Common myeloid progenitor, CD34-positive (primary cell): Measurements from ENCODE around the gene PAX8.

ENCODE experiments used
- CTCF ChIA-PET: fragments of 350-600 bp; sonication (Branson Sonifier 250); formaldehyde crosslinking; loops from one replicate; lab custom pipeline; 2021; ENCODE audit warnings: antibody characterized with exemption; lab: Charles Lee
- POLR2A ChIA-PET: fragments of 350-600 bp; sonication (Branson Sonifier 250); formaldehyde crosslinking; loops from one replicate; lab custom pipeline; 2021; ENCODE audit warnings: antibody characterized with exemption; lab: Charles Lee
- DNase-seq, 3 donors: peaks; one replicate each; pipeline versions ENCODE4 v3.0.0 to v3.0.0-alpha.2; 2013
- H3K27ac ChIP-seq, 2 experiments: 1 replicate in 1 of 2; 2 replicates in 1 of 2; pipeline ENCODE4 v1.7.0; 2013; ENCODE audit warnings: inconsistent platforms in 2 of 2, low read length in 2 of 2, mild to moderate bottlenecking in 2 of 2, low read depth in 1 of 2, moderate library complexity in 1 of 2; ENCODE audit not compliant: severe bottlenecking in 2 of 2, insufficient read depth in 1 of 2, poor library complexity in 1 of 2
- H3K27me3 ChIP-seq, 5 experiments: replicated peaks in 2 of 5; 1 replicate in 3 of 5; 2 replicates in 2 of 5; pipeline versions ENCODE4 v1.6.1 to v1.7.0; 2013; ENCODE audit warnings: low read length in 4 of 5, mild to moderate bottlenecking in 2 of 5, moderate library complexity in 2 of 5, inconsistent platforms in 1 of 5; ENCODE audit not compliant: insufficient read depth in 5 of 5, control insufficient read depth in 4 of 5
- H3K36me3 ChIP-seq, 4 experiments: 1 replicate in 2 of 4; 2 replicates in 2 of 4; pipeline versions ENCODE4 v1.6.1 to v1.7.0; 2013; ENCODE audit warnings: low read length in 3 of 4, control low read depth in 1 of 4, mild to moderate bottlenecking in 1 of 4; ENCODE audit not compliant: control insufficient read depth in 4 of 4, insufficient read depth in 4 of 4
- H3K4me1 ChIP-seq, 4 experiments: 1 replicate in 3 of 4; 2 replicates in 1 of 4; pipeline versions ENCODE4 v1.6.1 to v1.7.1; 2013; ENCODE audit warnings: low read length in 3 of 4, mild to moderate bottlenecking in 3 of 4, control low read depth in 1 of 4, inconsistent platforms in 1 of 4, moderate library complexity in 1 of 4; ENCODE audit not compliant: control insufficient read depth in 4 of 4, insufficient read depth in 4 of 4; ENCODE audit errors: control extremely low read depth in 1 of 4
- H3K4me3 ChIP-seq, 7 experiments: 1 replicate in 4 of 7; 2 replicates in 3 of 7; pipeline versions ENCODE4 v1.5.1 to v1.7.0; 2013; ENCODE audit warnings: mild to moderate bottlenecking in 7 of 7, low read length in 6 of 7, moderate library complexity in 6 of 7, inconsistent platforms in 2 of 7, low read depth in 2 of 7, control low read depth in 1 of 7; ENCODE audit not compliant: insufficient read depth in 4 of 7, control insufficient read depth in 1 of 7; ENCODE audit errors: extremely low read depth in 1 of 7
- H3K9me3 ChIP-seq, 5 experiments: 1 replicate in 4 of 5; 2 replicates in 1 of 5; pipeline versions ENCODE4 v1.6.1 to v1.7.1; 2013; ENCODE audit warnings: low read length in 4 of 5, mild to moderate bottlenecking in 2 of 5, inconsistent platforms in 1 of 5, low read depth in 1 of 5, moderate library complexity in 1 of 5; ENCODE audit not compliant: control insufficient read depth in 4 of 5, insufficient read depth in 2 of 5; ENCODE audit errors: control extremely low read depth in 1 of 5
- whole genome bisulfite sequencing: methylation state at CpG from one replicate; pipeline ENCODE4 v1.1.5; 2013; ENCODE audit not compliant: insufficient coverage; 5-methylcytosine and 5-hydroxymethylcytosine counted together

PAX8 gene

DNA sequence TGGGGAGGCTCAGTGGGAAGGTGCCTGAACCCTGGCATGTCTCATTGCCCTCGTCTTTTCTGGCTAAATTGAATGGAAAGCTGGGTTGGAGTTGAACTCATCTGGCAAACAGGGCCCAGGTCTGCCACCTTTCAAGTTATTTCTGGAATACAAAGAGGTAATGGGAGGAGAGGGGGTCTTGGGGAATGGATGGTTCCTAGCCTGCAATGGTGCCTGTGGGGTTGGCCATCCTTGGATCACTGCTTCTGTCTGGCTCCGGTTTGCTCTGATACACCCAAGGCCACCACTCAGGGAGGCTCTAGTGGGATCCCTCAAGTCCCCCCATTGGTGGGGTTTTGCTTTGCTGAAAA lies 59.7 kb downstream of the PAX8 start:
- CTCF ChIA-PET: interaction anchor here (4.2 to 5.2 kb wide), 2 partner anchors 15 to 29 kb away, joined by 28 to 37 read pairs; no protein-coding TSS in a partner anchor
- peaks cover 17 to 66% (median 62%) of the 10 kb centered on the region in 4 experiments for H3K4me1 ChIP-seq
- no peaks in the 10 kb centered on the region for H3K9me3 ChIP-seq
- no peaks in the 10 kb centered on the region for H3K36me3 ChIP-seq
- no peaks in the 10 kb centered on the region for H3K27me3 ChIP-seq
- DNase-seq: no peak
- H3K27ac ChIP-seq: no peak overlapping the region
- H3K4me3 ChIP-seq: no peak overlapping the region
- WGBS: no CpG with 5 or more reads among the region's 2 CpGs
- POLR2A ChIA-PET: no interaction called here

DNA sequence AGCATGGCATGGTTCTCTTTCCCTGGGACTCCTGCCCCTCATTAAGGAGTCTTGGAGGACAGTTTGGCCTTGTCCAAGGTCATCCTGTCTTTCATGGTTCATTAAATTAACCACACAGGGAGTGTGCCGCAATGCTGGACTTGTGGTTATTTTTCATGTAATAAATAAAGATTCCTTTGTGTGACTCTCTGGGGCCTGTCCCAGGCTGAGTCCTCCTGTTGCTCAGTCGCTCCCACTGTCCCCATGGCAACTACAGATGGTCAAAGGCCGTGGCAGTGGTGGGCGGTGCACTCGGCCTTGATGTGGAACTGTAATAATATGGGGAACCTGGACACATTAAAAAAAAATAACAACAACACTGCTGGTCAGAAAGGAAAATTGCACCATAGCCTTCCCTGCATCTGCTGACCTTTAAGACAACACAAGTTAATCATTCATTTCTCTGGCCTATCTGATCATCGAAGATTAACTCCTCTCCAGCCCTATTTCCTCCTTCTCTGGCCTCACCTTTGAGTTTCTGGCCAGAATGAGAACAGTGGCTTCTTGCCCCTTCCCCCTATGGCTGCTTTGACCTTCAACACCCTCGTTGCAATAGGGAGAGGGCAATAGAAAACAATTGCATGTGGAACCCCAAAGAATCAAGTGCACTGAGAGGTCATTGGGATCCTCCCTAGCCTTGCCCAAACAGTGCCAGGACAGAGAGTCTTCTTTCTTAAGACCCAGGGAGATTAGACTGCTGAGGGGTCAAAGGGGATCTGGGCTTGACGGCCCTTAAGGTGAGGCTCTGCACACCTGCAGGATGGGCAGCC lies 60.2 kb downstream of the PAX8 start:
- Histone ChIP-seq H3K27ac (no peak overlapping the region), H3K4me1 (peaks cover 19 to 66% (median 62%) of the 10 kb centered on the region in 4 experiments), H3K36me3 (no peaks in the 10 kb centered on the region), H3K4me3 (peak overlapping the region in 4 of 7 experiments; percentile 12 to 36 (median 15)), H3K27me3 (no peaks in the 10 kb centered on the region), H3K9me3 (no peaks in the 10 kb centered on the region)
- DNase-seq: no peak
- WGBS: 90% methylated on average over 4 of the region's 8 CpGs
- CTCF ChIA-PET: interaction anchor here (1.0 to 8.3 kb wide), 10 partner anchors 12 to 172 kb away, joined by 3 to 96 read pairs (median 14); no protein-coding TSS in a partner anchor
- POLR2A ChIA-PET: interaction anchor here (0.5 kb wide), 1 partner anchor 44 kb away, joined by 3 read pairs; no protein-coding TSS in a partner anchor

- DNase-seq: peak; percentile 73 to 93 (median 90)
- Histone ChIP-seq H3K36me3 (no peaks in the 10 kb centered on the region), H3K4me3 (peak overlapping the region in 4 of 7 experiments; percentile 29 to 39 (median 36)), H3K27ac (no peak overlapping the region), H3K4me1 (peaks cover 19 to 71% (median 67%) of the 10 kb centered on the region in 4 experiments), H3K27me3 (no peaks in the 10 kb centered on the region), H3K9me3 (no peaks in the 10 kb centered on the region)
- CTCF ChIA-PET: interaction anchor here (0.8 to 8.3 kb wide), 14 partner anchors 13 to 173 kb away, joined by 3 to 96 read pairs (median 6); no protein-coding TSS in a partner anchor
- POLR2A ChIA-PET: interaction anchor here (0.5 kb wide), 1 partner anchor 43 kb away, joined by 3 read pairs; no protein-coding TSS in a partner anchor
- WGBS: 32% methylated on average over 13 of the region's 15 CpGs
Measured at GRCh38 chr2:113217455-113218282, 61.1 kb downstream of the PAX8 start.

GRCh38 chr2:113216891-113217454 lies 61.7 kb downstream of the PAX8 start:
- H3K4me1 ChIP-seq: peaks cover 19 to 75% (median 72%) of the 10 kb centered on the region in 4 experiments
- H3K27me3 ChIP-seq: no peaks in the 10 kb centered on the region
- H3K9me3 ChIP-seq: no peaks in the 10 kb centered on the region
- ChIA-PET CTCF (interaction anchor here (0.8 to 8.3 kb wide), 16 partner anchors 11 to 174 kb away, joined by 3 to 96 read pairs (median 4); no protein-coding TSS in a partner anchor), POLR2A (no interaction called here)
- 45% methylated on average over 5 of the region's 6 CpGs for WGBS
- no peak overlapping the region for H3K27ac ChIP-seq
- DNase-seq: no peak
- H3K36me3 ChIP-seq: no peaks in the 10 kb centered on the region
- peak overlapping the region in 3 of 7 experiments; percentile 29 to 39 (median 37) for H3K4me3 ChIP-seq

GRCh38 chr2:113216321-113216720 lies 62.4 kb downstream of the PAX8 start:
- no peaks in the 10 kb centered on the region for H3K9me3 ChIP-seq
- no peak overlapping the region for H3K27ac ChIP-seq
- no peak overlapping the region for H3K4me3 ChIP-seq
- no peaks in the 10 kb centered on the region for H3K27me3 ChIP-seq
- 89% methylated on average over 2 of the region's 2 CpGs for WGBS
- H3K4me1 ChIP-seq: peaks cover 13 to 72% (median 70%) of the 10 kb centered on the region in 4 experiments
- no peak for DNase-seq
- ChIA-PET POLR2A (no interaction called here), CTCF (interaction anchor here (0.9 to 8.3 kb wide), 10 partner anchors 12 to 160 kb away, joined by 3 to 96 read pairs (median 6); no protein-coding TSS in a partner anchor)
- no peaks in the 10 kb centered on the region for H3K36me3 ChIP-seq

- POLR2A ChIA-PET: no interaction called here
- H3K27me3 ChIP-seq: no peaks in the 10 kb centered on the region
- CTCF ChIA-PET: interaction anchor here (3.5 to 8.3 kb wide), 2 partner anchors 13 to 33 kb away, joined by 17 to 96 read pairs; no protein-coding TSS in a partner anchor
- no CpG with 5 or more reads among the region's 2 CpGs for WGBS
- no peaks in the 10 kb centered on the region for H3K36me3 ChIP-seq
- no peaks in the 10 kb centered on the region for H3K9me3 ChIP-seq
- no peak overlapping the region for H3K4me3 ChIP-seq
- peaks cover 8 to 59% (median 58%) of the 10 kb centered on the region in 4 experiments for H3K4me1 ChIP-seq
- H3K27ac ChIP-seq: no peak overlapping the region
- no peak for DNase-seq
Measured at GRCh38 chr2:113215056-113215455, 63.7 kb downstream of the PAX8 start.
